GM19324 (cell line): ENCODE measurements around the gene SLC38A5.
"Not testable (repeated sequence)": the region's sequence is repeated elsewhere in the genome, so short reads cannot be mapped to it uniquely, and the experiment has no call there.

Experiments
- ATAC-seq: cut with Tn5 transposase; IDR thresholded peaks from one replicate; pipeline ENCODE4 v1.9.1; 2021; ENCODE audit warnings: mild to moderate bottlenecking, moderate library complexity; ENCODE audit not compliant: unreplicated experiment, low FRiP score

SLC38A5 gene

DNA sequence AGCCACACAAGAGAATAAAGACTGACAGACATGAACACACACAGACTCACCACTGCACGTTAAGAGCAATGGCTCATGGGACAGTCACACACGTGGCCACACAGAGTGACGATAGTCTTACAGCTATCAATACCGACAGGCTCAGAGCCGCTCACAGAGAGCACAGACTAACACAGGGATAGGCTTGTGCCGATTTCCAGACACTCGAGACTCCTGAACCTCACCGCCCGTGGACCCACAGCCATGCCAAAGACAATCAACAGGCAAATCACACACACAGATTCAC lies 716 bp upstream of the SLC38A5 start:
- ATAC-seq = no peak

DNA sequence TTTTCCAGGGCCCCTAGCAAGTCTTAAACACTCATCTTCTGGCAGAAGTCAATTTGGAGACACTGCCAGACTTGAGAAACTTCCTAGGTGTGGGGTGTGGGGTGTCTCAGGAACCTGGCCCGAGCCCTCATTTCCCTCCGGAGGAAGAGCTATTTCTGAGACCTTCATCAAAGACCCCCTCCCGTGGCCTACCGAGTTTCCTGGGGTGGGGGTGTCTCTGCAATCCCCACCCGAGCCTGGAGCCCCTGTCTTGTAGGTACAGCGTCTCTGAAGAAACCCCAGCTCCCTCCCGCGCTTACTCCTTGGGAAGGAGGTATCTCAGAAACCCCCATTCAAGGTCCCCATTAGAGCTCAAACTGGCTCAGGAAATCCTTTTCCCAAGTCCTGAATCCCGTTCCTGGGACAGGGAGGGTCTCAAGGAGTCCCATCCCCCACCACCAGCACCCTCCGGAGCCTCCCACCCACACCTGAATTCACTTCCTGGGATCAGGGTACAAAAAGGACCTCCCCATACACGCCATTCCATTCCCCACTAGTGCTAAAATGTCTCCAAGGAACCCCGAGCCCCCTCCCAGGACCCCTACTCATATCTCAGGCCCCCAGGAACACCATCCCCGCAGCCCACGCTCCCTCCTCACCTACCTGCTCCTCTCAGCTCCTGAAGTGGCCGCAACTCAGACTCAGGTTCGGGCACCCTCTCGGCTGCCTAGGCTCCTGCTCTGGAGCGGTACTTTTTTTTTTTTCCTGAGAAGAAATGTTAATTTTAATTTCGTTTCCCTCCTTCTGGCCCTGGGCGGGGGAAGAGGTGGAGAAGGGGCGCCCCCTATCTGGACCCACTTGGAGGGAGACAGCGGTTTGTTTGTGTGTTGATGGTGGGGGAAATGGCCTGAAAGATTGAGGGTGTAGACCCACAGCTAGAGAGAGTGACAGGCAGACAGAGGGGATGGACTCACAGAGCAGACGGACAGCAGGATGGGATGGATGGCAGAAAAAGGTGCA lies 1.1 kb downstream of the SLC38A5 start:
- no peak for ATAC-seq

DNA sequence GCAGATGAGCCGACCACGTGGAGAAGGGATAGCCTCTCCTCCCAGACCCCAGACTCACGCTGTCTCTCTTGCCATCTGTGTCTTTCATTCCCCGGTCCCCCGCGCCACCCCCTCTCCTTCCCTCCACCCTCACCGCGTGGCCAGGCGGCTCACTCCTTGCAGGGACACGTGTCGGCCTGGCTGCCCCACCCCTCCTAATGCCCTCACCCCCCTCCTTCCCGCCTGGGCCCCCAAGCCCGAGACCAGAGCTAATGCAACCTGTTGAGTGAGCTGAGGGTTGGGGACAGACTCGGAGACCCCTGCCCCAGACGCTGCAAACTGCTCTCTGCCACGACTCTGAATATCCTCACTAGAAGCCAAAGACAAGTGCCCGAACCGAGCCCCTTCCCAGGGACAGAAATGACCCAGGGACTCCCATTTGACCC lies 1.8 kb downstream of the SLC38A5 start:
- no peak for ATAC-seq

DNA sequence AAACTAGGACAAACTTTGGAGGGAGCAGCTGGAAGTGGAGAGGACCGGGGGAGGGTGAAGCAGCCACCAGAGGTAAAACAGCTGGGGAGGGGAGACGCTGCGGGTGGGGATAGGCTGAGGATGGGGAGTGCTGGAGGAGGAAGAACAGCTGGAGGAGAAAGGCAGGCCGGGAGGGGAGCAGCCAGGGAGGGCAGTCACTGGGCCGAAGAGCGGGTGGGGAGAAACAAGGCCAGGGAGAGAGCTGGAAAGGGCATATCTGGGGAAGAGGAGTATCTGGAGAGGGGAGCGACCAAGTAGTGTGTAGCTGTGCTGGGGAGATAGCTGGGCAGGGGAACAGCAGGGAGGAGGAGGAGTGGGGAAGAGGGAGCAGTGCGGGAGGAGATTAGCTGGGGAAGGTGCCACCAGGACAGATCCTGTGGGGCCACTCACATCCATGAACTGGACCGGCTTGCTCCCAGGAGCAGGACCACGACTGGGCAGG lies 2.7 kb downstream of the SLC38A5 start:
- no peak for ATAC-seq

DNA sequence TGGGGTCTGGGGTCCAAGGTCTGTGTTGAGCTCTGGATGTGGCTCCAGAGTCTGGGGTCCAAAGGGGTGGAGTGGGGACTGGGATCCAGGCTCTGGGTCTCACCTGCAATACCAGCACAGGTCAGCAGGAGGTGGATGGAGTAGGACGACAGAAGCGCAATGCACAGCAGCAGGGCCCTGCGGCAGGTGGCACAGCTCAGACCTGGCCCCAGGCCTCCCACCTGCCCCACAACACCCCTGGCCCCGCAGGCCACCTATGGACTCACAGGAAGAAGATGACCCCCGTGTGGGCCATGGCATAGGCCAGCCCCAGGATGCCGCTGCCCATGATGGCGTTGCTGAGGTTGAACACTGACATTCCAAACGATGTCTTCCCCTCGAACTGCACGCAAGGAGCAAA lies 3.4 kb downstream of the SLC38A5 start:
- no peak for ATAC-seq

DNA sequence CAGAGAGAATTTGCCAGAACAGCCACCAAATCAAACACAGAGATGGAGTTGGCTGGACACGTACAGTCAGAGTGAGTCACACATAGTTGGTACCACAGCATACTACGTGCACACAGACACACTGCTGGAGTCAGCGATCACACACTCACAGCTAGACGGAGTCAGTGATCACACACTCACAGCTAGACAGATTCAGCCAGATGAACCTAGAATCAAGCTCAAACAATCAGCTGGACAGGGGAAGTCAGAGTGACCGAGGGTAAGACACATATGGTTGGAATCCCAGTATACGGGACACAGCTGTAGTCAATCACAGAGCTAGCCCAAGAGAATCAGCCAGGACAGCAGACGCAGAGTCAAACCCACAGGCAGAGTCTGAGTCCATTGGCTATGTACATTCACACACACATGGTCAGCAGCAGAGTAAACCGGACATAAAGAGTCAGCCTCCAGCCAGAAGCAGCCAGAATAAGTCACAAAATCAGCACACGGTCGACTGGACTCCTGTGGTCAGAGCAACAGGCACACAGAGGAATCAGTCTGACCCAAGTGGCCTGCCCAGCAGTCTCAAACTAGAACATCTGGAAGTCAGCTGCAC lies 4.6 kb downstream of the SLC38A5 start:
- ATAC-seq = no peak

DNA sequence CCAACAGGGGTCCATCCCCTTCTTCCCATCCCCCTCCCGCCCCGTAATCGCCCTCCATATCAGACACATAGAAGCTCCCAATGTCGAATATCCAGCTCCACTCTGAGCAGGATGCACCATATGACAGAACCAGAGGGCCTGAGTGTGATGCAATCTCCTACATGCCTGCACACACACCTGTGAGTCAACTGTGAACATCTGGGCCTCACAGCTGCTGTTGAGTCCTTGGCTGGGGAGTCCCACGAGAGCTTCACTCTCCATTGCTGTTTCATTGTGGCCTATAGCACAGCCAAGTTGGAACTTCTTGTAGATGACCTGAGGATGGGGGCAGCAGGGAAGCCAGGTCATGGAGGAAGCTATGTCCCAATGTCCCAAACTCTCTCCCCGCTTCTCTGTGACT lies 8.2 kb downstream of the SLC38A5 start:
- no peak for ATAC-seq

DNA sequence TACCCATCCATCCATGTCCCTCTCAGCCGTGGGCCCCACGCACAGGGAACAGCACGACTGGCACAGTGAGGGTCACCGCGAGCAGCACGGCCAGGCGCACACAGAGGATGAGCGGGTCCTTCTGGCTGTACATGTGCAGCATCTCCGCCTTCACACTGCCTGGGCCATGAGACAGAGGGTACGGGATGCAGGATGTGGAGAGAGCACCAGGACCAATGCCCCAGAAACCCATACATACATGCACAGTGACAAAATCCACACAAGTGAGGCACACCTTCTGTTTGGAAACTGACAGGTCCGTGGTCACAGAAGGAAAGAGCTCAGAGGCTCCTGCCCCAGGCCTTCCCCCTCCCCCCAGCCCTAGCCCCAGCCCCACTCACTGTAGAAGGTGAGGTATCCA lies 9.5 kb downstream of the SLC38A5 start:
- no peak for ATAC-seq

DNA sequence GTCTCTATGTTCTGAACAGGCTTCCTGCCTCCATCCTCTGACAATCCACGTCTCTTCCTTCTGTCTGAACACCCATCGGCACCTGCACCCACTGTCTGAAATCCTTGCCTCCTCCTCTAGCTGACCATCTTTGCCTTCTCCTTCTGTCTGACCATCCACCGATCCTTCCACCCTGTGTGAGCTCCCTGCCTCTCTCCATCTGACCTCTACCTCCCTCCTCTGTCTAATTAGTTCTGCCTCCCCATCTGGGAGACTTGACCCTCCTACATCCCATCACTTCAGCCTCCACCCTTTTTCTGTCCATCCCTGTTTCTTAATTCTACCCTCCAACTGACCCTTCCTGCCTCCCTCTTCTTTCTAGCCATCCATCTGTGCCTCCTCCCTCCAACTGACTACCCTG lies 10.0 kb downstream of the SLC38A5 start:
- no peak for ATAC-seq

DNA sequence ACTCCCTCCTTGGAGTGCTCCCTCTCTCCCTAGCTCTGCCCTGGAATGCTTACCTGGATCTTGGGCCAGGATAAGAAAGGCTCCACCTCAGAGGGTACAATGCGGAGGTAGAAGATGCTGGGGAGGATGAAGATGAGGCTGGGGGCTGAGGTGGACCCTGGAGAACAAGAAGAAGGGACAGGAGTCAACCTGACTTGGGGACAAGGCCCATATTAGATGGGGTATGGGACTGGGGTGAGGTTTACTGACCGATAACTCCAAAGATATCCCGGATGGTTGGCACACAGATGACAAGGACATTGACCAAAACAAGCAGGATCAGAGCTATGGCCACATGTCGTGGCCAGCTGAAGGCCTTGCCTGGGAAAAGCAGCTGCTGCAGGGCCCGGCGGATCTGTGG lies 10.6 kb downstream of the SLC38A5 start:
- ATAC-seq = no peak

DNA sequence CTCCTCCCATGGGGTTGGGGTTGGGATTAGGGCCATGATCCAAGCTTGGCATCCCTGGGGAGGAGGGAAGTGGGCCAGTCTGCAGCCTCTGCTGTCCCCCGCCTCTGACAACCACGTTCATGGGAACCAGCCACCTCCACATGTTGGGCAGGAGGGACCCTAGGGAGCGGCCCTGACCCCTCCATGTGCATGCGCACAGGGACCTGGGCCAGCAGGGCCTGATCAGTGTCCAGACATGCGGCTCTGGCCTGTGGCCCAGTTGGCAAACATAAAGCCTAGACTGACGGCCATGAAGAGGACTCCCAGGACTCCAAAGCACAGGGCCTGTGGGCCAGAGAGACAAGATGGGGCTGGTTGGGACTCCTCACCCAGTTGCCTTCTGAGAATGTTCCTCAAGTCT lies 11.3 kb downstream of the SLC38A5 start:
- no peak for ATAC-seq

DNA sequence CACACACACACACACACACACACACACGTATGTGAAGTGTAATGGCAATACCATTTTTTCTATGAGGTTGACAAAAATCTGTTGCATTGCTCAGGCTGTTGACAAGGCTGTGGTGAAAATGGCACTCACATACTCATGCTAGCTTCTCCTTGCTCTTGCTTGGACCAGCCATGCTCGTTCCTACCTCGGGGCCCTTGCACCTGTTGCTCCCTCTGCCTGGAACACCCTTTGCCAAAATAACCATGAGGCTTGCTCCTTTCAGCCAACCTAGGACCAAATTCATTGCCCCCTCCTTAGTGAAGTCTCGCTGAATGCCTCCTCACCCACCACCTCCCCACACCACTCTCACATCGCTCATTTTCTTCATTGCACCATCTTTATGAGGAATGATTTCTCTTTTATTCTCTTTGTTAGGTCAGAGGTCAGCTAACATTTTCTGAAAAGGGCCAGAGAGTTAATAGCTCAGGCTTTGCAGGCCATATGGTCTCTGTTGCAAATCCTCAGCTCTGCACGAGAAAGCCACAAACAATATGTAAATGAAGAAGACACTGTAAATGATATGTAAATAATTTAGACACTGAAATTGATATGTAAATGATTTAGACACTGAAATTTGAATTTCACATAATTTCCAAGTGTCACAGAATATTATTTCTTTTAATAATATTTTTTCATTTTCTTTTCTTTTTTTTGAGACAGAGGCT lies 13.3 kb downstream of the SLC38A5 start:
- no peak for ATAC-seq

DNA sequence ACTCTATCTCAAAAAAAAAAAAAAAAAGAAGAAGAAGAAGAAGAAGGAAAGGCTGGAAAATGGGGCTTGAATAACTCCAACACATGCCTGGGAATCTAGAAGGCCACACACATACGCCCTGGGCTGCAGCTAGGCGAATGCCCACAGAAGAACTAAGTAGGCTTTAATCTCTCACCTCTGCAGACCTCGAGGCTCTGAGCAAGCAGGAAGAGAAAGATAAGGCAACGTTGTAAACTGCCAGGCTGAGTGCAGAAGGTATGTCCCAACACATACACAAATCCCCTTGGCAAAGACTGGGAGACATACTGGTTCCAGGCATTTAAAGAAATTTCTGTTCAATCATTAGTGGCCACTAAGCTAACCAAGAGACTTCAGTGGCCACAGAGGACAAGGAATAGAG lies 18.4 kb downstream of the SLC38A5 start:
- ATAC-seq = no peak

DNA sequence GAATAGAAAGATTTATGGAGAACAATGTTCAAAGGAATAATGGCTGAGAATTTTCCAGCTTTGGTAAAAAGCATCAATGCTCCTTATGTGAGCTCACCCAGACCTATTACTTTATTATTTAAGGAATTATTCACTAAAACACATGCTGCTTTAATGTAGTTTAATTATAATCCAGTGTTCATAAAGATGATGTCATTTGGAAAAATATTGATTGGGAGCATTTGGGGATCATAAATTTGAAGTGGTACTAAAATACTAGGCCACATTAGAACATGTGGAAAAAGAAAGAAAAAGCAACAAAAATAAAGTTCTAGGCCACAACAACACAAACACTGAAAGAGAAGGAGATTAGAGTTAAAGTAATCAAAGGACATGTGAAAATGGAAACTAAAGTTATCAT lies 20.0 kb downstream of the SLC38A5 start:
- no peak for ATAC-seq

DNA sequence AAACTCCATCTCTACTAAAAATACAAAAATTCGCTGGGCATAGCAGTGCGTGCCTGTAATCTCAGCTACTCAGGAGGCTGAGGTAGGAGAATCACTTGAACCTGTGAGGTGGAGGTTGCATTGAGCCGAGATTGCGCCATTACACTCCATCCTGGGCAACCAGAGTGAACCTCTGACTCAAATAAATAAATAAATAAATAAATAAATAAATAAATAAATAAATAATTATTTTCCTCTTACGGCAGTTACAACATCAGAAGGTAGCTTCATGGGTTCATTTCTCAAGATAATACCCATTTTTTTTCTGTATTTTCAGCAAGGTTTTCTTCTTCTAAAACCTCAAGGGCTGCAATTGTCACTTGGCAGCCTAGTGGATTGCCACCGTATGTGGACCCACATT lies 22.9 kb downstream of the SLC38A5 start:
- not testable (repeated sequence) for ATAC-seq

DNA sequence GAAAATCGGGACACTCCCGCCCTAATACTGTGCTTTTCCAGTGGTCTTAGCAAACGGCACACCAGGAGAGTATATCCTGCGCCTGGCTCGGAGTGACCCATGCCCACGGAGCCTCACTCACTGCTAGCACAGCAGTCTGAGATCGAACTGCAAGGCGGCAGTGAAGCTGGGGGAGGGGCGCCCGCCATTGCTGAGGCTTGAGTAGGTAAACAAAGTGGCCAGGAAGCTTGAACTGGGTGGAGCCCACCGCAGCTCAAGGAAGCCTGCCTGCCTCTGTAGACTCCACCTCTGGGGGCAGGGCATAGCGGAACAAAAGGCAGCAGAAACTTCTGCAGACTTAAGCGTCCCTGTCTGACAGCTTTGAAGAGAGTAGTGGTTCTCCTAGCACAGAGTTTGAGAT lies 36.3 kb downstream of the SLC38A5 start:
- not testable (repeated sequence) for ATAC-seq

DNA sequence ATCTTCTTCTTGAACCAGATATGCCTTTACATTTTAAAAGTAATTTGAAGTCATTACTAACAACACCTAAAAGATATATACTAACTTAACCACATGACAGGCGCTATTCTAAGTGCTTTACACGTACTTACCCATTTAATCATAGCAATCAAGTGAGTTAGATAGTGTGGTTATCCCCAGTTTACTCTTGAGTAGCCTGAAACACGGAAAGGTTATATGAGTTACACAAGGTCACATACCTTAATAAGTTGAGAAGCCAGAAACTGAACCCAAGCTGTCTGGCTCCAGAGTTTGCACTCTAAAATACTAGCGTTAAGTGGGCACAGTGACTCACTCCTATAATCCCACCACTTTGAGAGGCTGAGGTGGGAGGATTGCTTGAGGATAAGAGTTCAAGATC lies 39.9 kb downstream of the SLC38A5 start:
- not testable (repeated sequence) for ATAC-seq

DNA sequence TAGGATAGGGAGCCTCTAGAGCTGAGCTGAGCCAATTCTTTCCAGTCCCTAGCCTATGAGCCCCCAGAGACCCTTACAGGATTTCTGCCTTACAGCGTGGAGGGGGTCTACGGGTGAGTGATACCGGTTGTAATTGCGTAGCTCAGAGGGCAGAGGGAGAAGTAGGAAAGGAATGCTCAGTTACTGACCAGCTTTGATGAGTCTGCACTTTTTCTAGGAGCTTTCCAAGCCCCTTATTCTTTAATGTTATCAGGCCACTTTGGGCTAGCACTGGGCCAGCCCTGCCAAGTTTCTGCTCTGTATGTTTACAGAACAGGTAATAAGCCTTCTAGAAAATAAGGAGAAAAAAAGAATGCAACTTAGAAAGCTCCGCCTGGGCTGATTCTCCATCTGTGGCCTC lies 40.5 kb downstream of the SLC38A5 start:
- not testable (repeated sequence) for ATAC-seq

DNA sequence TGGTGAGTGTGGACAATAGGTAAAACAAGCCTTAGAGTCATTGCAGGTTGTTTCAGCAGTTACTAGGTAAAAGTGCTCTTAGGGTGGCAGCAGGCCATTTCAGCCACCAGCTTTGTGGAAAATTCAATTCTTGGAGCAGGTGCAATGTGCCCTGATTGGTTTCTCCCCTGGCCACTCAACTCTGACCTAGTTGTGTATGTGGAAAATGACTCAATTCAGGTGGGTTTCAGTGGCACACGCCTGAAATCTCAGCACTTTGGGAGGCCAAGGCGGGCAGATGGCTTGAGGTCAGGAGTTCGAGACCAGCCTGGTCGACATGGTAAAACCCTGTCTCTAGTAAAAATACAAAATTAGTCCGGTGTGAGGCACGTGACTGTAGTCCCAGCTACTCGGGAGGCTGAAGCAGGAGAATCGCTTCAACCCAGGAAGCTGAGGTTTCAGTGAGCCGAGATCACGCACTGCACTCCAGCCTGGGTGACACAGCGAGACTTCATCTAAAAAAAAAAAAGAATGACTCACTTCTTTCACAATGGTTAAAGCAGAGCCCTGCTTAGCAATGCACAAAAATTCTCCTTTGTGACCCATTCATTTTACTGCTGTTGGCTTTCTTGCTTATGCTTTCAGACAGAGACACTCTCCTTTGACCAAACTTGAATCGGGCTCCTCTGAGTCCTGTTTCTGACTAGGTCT lies 42.9 kb downstream of the SLC38A5 start:
- ATAC-seq = not testable (repeated sequence)

DNA sequence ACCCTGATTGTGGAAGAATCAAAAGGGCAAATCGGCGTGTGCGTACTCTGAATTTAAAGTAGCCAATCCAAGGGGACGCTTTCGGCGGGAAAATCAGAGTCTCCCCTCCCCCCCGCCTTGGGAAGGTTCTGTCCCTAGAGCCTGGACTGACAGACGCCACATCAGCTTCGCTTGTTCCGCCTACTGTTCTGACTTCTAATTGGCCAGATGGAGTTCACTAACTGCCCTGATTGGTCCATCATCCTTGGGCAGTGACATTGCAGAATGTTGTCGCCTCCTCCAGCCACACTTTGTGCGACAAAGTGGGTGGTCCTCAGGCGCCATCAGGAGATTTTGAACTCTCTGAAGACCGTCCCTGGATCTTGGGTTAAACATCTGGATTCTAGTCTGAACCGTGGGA lies 58.2 kb downstream of the SLC38A5 start, which contains the start of gene SSX4B:
SSX4B (minus strand) TSS at position 101 of the 400 bp plus-strand sequence. CDS start 588 bp downstream, outside the sequence.
- ATAC-seq = not testable (repeated sequence)
